HG02884 (cell line): ENCODE data around the gene ABCA7.
A peak's percentile ranks its signal among the peaks of the same experiment; 100 is the strongest.

Source experiments
- ATAC-seq: cut with Tn5 transposase; IDR thresholded peaks from one replicate; pipeline ENCODE4 v1.9.1; 2021; ENCODE audit warnings: mild to moderate bottlenecking, moderate library complexity; ENCODE audit not compliant: unreplicated experiment

ABCA7 gene

DNA sequence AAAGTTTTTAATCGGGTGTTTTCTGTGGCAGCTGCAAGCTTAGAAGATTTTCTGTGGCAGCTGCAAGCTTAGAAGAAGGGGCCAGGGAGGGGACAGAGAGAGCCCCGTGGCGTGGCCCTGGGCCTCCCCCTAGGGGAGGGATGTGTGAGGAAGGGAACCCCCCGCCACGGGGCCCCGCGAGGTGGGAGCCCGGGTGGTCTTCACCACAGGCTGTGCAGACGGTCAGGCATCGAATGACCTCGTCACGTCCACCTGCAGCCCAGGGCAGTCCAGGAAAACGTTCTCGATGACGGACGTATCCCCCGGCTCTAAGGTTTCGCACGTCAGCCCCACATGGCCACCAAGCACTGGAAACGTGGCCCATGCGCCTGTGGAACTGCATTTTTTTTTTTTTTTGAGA lies 46.7 kb downstream of the ABCA7 start:
- ATAC-seq: no peak

DNA sequence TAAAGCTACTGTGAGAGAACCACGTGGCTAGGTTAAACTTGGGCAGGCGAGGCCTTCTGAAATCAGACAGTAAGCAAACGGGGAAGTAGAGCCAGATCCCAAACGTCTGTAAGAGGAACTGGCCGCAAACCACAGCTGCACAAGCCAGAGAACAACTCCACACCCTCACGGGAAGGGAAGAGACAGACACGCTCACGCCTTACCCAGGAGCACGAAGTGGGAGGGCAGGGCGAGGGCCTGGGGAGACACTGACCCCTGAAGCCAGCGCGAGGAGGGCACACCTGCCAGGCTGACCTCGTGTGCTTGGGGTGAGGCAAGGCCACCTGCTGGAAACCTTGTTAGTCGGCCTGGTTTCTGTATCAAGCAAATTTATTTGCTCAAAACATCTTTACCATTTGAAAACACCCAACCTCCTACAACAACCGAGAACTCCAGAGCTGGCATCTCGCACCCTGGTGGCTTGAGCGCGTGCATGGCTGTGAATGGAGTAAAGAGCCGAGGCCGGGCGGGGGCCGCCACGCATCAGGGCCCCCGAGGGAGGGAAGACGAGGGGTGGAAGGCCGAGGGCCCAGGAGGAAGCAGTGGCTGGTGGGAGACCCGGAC lies 48.0 kb downstream of the ABCA7 start:
- ATAC-seq: no peak

DNA sequence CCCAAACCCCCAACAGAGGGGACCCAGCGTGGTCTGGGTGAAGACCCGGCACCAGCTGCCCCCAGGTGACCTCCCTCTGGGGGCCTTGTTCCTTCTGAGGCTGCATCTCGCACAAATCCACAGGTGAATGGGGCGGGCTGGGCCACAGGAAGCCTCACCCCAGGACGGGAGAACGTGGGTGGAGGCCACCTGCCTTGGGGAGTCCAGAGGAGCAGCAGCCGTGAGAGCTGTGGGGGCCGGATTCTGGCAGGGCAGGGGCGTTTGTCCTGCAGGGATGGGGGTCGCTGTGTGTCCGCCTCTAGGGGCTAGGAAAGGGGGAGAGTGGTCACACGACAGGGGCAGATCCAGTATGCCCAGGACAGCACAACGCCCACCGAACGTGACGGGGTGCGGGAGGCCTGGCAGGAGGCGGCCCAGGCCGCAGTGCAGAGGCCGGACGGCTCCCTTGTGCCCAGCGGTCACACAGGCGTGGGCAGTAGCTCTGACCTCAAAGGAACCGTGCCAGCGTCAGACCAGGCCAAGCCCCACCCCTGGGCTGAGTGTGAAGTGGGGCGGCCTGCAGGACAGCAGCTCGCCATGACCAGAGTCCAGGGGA lies 48.6 kb downstream of the ABCA7 start:
- ATAC-seq: no peak

- ATAC-seq: no peak
These were observed 49.3 kb downstream of the ABCA7 start for GRCh38 chr19:1089126-1089771.

DNA sequence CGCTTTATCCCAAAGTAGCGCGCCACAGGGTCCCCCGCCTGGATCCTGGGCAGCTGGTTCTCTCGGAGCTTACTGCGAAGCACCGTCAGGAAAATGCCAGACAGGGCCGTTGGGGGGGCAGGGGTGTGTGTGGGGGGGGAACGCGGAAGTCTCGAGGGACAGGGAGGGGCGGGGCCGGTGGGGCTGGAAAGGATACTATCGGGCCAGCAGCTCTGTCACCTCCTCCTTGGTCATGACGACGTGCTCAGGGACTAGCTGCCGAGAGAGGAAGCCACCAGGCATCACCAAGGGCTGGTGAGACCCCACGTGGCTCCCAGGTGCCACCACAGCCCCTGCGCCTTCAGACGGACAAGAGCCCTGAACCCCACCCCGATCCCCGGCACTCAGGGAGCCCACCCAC lies 50.0 kb downstream of the ABCA7 start:
- ATAC-seq: no peak

DNA sequence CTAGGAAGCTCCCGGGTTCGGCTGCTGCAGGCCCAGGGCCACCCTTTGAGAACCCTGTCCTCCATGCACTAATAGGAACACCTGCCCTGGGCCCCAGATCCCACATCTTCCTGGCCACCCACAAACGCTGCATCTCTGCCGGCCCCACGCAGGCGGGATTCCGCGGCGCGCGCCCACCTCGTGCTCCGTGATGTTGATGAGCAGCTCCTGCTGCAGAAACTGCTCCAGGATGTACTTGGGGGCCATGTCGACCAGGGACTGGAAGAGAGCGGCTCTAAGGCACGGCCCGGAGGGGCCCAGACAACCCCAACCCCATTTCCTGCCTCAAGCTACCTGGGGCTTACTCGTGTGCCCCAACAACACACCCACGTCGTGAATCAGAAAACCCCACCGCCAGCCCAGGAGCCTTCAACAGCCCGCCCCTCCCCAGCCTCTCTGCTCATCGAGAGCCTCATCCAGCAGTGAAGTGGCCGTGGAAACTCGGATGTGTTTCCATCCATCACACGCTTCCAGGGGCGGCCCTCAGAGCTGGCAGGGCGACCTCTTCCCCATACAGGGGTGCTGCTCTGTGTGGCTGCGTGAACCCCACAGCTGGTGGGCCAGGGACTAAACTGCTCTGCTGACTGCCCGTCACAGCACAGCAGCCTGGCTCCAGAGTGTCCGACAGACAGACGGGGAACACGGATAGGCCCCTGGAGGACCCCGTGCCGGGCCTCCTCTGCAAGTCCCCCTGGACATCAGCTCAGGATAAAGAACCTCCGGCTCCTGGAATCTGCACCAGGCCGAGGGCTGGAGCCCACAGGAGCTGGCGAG lies 51.0 kb downstream of the ABCA7 start:
- ATAC-seq: no peak

- ATAC-seq: no peak
These were observed 51.8 kb downstream of the ABCA7 start for GRCh38 chr19:1091544-1092175.

- ATAC-seq: no peak
These were observed 53.4 kb downstream of the ABCA7 start for GRCh38 chr19:1093330-1093729.

DNA sequence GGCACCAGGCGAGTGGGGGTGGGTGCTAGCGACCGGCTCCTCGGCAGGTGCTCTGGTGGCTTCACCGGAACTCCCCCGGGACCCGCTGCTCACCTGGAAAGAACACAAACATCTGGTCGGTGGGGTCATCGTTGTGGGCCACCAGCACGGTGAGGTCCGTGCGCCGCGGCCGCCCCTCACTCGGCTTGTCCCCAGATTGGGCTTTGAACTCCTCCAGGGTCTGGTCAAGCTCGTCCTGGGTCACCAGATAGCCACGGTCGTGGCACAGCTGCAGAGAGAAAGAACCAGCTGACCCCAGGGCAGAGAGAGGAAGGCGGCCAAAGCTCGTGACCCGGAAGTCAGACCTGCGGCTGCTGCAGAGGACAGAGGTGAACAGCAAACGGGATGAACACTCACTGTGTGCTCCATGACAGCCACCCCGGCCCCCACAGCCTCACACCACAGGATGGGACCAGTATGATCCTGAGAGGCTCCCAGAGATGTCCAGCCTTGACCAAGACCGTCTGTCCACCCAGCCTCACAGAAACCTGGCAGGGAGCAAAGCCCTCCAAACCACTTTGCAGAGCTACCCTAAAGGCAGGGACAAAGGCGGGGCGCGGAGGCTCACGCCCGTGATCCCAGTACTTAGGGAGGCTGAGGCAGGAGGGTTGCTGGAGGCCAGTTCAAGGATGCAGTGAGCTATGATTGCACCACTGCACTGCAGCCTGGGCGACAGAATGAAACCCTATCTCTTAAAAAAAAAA lies 54.1 kb downstream of the ABCA7 start:
- no peak for ATAC-seq

DNA sequence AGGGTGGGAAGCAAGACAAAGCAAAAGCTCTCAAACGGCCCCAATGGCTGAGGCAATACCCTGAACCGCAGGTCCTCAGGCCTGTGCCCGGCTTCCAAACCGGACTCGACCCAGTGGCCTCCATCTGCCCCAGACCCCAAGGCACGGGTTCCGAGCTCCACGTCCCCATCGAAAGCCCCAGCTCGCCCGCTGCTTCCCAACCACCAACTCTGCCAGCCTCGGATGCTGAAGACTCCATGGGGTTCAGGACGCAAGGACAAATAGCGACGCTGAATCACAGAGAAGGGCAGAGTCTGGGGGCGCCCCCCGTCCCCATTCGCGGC lies 54.7 kb downstream of the ABCA7 start:
- no peak for ATAC-seq

DNA sequence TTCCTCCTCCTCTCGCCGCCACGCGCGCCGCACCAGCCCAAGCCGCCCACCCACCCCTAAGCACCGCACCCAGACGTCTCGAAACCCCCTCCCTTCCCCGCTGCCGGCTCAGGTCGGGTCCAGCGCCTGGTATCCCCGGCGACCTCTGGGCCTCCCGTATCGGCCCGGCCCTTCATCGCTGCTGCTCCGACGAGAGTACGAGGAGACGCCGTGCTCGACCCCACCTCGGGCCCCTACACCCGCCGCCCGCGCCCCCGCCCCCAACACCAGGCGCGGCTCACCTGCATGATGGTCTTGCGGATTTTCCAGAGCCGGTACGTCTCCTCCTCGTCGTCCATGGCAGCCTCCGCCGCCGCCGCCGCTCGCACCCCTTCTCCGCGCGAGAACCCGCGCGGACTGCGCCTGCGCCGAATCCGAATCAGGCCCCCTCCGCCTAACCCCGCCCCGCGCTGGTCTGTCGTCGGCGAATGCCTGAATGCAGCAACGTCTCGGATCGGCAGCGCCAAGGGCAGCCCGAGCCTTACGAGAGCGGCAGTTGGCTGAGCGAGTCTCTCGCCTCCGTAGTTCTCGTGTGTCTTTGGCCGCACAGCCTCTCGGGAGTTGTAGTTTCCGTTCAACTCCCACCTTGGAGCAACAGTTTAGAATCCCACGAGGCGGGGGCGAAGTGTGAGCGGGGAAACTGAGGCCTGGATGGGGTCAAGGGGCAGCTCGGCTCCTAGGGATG lies 55.2 kb downstream of the ABCA7 start, which contains the start of gene POLR2E:
POLR2E (minus strand) TSS at position 398 of the 724 bp plus-strand sequence; CDS start at position 338, 60 bp downstream.
- peak; percentile 72 for ATAC-seq

- ATAC-seq: no peak
These were observed 57.9 kb downstream of the ABCA7 start for GRCh38 chr19:1097810-1098176.

GRCh38 chr19:1098177-1099051 lies 58.5 kb downstream of the ABCA7 start:
- ATAC-seq: no peak

GRCh38 chr19:1101337-1101698 lies 61.4 kb downstream of the ABCA7 start:
- no peak for ATAC-seq

GRCh38 chr19:1102407-1103131 lies 62.7 kb downstream of the ABCA7 start:
- ATAC-seq: no peak

GRCh38 chr19:1103132-1103707 lies 63.3 kb downstream of the ABCA7 start:
- no peak for ATAC-seq

DNA sequence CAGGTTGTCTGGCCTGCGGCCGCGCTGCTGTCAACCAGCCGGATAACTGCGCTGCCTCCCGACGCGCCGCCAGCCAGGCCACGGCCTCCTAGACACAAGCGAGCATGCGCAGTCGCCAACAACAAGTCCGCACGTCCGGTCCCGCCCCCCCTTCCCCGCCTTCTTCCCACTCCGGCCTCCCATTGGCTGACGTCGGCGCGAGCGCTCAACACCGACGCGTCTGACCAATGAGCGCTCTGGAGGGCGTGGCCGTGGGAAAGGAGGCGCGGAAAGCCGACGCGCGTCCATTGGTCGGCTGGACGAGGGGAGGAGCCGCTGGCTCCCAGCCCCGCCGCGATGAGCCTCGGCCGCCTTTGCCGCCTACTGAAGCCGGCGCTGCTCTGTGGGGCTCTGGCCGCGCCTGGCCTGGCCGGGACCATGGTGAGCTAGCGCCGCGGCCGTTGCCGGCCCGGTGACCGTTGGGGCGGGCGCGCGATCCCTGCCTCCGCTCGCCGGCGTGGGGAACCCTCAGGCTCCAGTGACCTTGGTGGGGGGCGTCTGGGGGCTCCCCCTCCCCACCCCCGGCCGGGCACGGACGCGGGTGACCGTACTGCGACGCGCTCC lies 63.9 kb downstream of the ABCA7 start, which contains the start of gene GPX4:
GPX4 (plus strand) TSS at position 287 of the 603 bp plus-strand sequence; CDS start at position 337, 50 bp downstream.
- peak; percentile 69 for ATAC-seq
